ENCODE data around the gene VAV3. TPM values are rescaled to one million over a fixed set of nuclear protein-coding genes. Genes with fewer than 3 reads are reported as not detected.

Gene VAV3
- total RNA-seq, 1 donor from 2014 or later: 4.5 TPM

DNA sequence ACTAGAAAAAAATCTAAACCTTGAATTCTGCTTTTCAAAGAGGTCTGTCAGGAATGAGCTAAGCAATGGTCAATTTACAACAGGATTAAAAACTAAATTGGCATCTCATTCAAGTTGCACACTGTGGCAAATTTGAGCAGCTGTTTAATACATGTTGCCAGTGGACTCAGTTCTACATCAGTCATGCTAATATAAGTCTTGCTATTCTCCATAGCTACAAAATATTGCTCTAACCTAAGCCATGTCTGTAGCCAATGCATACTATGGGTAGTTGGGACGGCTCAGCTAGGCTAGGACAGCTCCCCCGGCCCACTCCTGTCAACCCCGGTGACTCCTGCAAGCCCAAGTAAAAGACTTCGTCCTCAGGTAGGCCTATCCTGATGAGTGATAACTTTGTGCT lies 10.9 kb upstream of the VAV3 start:
- no peak for FAIRE-seq
- DNase-seq (ENCODE audit: low spot score in 2 of 2): no peak

DNA sequence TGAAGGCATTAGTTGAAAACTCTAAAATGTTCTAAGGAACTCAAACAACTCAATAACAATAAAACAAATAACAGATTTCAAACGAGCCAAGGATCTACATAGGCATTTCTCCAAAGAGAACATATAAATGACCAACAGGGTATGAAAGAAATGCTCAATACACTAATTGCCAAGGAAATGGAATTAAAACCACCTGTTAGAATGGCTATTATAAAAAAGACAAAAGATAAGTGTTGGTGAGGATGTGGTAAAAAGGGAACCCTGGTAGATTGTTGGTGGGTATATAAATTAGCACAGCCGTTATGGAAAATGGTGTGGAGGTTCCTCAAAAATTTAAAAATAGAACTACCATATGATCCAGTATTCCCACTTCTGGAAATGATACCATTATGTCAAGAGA lies 9.1 kb upstream of the VAV3 start:
- DNase-seq (ENCODE audit: low spot score in 2 of 2): no peak
- FAIRE-seq: no peak

DNA sequence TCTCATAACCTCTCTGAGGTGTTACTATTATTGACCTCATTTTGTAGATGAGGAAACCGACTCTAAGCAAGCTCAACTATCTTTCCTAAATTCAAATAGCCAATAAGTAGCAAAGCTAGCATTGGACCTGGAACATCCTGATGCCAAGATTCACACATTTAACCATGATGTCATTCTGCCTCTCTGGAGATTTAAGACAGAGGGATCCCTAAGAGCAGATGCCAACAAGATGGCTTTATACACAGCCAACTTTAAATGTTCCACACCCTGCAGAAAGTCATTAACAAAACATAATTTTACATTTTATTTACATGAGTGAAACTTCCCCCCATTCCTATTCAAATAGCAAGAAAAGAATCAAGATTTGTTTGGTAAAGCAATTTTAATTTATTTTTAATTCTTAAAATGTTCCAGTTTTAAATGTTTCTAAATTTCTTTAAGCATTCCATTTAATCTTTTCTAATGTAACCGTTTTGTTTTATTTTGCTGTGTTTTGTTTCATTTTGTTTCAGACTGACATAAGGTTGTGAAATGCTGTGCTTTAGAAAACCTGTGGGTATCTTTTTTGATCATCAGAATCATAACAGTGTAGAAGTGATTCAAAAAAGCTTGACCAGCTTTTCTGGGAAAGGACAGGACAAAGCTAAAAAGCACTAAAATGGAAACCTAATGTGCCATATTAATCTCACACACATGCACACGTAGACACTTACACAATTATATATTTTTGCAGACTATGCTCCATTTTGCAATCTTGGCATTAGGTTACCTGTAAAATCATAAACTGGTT lies 7.6 kb upstream of the VAV3 start:
- FAIRE-seq: no peak
- DNase-seq (ENCODE audit: low spot score in 2 of 2): no peak

DNA sequence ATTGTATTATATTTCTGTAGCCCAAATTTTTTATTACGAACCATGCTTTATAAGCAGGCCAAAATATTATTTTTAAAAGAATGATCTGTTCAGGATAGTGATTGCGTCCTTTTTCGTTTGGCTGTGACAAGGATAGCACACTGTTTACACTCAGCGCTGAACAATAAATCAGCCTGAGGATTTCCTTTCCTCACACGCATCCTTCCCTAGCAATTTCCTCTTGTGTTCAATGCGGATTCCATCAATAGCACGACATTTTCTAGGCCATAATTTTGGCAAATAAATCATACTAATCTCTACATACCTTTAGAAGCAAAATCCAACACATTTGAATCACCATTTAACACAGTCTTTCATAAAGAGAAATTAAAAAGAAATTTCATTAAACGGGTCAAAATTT lies 1.6 kb upstream of the VAV3 start:
- FAIRE-seq (no peak), DNase-seq (ENCODE audit: low spot score in 2 of 2) (no peak)

DNA sequence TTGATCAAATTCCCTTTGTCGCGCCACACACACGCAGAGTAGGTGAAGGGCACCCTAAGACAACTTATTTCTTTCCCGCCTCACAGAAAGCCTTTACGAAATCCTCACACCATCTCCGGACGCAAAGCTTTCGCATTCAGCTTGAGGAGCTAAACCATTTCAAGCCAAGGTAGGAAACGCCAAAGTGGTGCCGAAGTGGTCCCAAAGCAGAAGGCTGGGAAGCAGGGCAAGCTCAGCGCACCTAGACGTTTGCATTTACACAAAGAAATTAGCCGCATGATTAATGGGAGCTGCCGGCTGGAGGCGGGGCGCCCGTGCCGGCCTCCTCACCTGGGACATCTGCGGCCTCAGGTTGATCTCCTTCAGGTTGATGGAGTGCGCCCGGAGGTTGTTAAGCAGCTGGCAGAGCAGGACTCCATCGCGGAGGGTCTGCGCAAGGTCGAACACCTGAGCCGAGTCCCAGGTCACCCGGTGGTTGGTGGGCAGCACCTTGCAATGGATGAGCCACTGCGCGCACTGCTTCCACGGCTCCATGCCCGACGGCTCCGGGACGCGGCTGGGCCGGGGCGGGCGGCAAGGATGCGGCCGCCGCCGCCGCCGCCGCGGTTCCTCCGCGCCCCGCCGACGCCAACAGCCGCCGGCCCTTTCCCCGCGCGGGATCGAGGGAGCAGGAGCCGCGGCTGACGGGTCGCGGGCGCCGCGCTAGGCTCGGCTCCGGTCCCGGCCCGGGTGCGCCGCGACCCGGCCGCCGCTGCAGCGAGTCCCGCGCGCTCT lies 457 bp downstream of the VAV3 start:
- DNase-seq (ENCODE audit: low spot score in 2 of 2) (peak; percentile 16 to 22), FAIRE-seq (no peak)

DNA sequence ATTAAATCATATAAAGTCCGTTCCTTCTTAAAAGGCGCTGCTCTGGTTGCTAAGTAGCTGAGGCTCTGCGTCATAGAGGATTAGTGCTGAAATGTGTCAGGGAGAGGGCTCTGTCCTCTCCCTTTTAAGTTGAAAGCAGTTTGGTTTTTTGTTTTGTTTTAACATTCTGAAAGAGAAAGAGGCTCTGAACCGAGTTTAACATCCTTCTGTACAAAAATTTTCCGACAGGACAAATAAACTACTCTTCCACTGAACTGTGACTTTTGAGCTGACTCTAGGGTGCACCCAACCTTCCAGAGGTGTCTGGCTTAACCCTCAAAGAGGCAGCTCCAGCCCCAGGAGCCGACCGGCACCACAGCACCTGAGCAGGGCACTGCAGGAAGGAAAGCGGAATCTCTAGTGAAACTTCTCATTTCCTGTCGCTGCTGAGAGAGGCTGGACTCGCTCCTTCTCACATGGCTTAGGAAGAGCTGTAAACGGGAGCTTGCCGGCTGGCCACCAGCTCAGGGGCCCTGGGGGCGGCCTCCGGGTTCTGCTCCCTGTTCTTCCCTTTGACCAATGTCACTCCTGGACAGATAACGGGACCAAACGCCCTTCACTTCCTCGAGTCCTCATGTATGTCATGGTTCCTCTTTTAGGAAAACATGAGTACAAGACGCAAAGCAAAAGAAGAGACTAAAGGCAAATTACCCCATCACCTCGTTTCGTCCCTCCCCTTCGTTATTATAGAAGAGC lies 1.2 kb downstream of the VAV3 start:
- DNase-seq (ENCODE audit: low spot score in 2 of 2) (peak in 1 of 2 donors; percentile 10), FAIRE-seq (no peak)

DNA sequence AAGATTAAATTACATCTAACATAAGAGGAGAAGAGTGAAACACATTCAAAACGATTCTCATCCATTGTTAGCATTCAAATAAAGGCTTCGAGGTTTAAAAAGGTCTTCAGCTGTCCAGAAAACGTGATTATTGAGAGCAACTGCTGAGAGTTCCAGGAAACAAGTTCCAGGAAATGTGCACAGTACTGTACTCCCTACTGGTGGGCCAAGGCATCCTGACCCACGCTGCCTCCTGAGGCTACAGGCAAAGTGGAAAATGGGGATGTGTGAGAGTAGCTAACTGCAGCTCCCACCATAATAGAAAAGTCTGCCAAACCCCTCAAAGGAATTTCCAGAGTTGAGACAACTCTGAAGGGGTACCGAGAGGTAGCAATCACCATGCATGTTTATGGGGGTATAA lies 2.0 kb downstream of the VAV3 start:
- no peak for FAIRE-seq
- no peak for DNase-seq (ENCODE audit: low spot score in 2 of 2)

DNA sequence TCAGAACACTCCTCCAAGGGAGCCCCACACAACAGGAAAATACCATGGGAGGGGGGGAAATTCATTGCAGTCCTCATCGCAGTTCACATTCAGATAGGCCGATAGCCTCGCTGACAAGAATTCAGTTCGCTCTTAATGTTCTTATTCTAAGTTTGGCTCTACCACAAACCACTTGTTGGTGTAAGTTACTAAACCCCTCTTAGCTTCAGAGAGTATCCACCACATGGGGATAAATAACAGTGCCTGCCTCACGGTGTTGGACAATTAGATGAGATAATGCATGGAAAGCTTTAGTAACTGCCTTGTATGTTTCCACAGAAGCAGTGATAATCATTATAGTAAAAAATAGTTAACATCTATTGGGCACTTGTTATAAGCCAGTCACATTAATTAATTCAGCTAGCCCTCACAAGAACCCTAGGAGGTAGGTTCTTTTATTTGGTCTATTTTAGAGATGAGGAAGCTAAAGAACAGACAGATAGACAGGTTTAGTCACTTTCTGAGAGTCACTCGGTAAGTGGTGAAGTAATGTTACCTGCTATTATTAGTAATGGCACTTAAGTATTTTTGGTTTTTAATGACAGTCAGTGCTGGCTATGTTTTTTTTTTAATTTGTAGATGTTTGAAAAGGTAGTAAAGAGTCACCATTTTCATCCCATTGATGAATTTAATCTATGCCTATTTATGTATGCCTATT lies 10.1 kb downstream of the VAV3 start:
- FAIRE-seq (no peak), DNase-seq (ENCODE audit: low spot score in 2 of 2) (no peak)

DNA sequence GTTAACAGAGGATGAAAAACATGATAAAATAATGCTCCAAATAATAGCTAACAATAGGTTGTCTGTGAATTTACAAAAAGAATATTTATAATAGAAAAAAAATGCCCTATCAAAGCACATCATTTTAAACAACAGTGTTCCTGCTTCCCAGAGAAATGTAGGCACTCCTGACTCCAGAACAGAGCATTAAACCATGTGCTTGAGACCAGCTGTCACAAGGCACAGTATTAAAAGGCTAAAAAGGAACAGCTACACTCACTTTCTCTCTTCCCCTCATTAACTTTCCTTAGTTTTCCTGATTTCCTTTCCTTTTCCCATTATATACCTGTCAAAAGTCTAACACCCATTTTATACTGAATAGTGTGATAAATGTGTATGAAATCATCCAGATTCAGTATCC lies 10.9 kb downstream of the VAV3 start:
- no peak for FAIRE-seq

DNA sequence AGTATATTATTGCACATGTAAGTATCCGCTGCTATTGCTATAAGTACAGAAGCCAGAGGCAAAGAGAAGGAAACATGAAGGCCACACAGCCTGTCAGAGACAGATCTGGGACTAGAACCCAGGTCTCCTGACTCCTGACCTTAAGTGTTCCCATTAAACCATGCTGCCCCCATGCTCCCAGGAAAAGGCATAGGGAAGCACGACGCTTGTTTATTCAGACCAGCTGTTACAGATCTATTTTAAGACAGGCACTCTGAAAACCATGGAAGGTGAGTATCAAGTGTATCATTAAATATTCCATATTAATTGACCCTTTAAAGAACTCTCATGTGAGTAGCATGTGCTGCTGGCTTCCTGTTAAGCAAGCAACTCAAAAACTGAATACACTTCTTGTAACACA lies 11.4 kb downstream of the VAV3 start:
- FAIRE-seq (no peak), DNase-seq (ENCODE audit: low spot score in 2 of 2) (no peak)

More for the DNA sequence above, 10.9 kb downstream of the VAV3 start:
- DNase-seq (ENCODE audit: low spot score in 2 of 2): no peak

DNA sequence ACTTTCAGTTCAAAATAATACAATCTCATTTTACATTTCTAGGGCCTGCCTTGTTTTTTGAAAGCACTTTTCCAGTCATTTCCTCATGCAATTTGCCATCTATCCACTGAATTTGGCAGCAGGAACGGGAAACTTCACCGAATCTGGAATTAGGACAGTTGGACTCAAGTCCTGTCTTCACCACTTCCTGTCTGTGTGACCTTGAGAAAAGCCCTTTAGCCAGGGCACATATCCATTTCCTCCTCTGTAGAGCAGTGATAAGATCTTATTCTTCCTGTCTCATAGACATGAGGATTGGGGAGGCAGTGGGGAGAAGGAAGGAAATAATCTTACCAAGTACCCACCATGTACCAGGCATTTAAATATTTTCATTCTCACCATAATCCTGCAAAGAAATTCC lies 12.0 kb downstream of the VAV3 start:
- no peak for FAIRE-seq

DNA sequence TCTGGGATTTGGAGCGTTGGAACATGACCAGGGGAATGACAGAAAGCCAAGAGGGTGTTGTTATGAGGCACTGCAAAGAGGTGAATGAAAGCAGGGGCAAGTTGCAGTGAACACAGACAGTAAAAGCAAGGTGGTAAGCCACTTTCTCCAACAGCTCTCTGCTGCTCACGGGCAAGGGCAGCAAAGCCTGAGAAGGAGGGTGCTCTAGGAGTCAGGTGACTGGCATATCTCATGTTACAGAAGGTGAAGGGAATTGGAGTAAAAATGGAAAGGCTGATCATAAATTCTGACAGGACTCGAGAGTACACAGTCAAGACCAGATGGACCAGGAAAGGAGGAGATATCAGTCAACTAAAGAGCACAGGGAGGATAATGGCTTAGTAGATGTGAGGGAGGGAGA lies 14.5 kb downstream of the VAV3 start:
- FAIRE-seq (no peak), DNase-seq (ENCODE audit: low spot score in 2 of 2) (no peak)

More for the DNA sequence above, 12.0 kb downstream of the VAV3 start:
- DNase-seq (ENCODE audit: low spot score in 2 of 2): no peak

DNA sequence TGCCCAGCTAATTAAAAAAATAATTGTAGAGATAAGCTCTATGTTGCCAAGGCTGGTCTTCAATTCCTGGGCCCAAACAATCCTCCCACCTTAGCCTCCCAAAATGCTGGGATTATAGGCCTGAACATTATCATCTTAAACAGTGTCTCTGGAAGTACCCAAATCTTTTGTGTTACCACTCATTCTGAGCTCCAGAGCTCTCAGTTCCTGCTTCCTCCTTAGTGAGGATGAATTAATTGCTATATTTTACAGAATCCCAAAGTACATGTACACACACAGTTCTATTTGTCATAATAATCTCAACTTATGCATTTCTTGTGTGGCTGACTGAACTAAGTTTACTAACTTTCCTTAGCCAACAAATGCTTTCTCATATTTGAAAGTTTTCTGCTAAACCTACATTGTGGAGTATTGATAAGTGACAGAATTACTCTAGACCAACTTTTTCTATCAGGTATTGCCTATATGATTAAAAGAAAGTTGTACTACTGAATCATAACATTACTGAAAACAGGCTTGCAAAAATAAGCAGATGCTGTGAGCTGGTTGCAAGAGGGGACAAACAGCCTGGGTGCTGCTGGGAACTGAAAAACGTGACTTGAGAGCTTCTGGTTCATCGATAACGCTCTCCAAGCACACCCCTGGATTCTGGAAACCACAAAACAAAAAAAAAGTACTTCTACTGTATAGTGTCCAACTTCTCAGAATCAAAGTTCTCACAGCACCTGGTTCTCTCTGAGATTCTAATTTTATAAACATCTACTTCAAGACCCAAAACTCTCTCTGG lies 15.3 kb downstream of the VAV3 start:
- FAIRE-seq: no peak
- DNase-seq (ENCODE audit: low spot score in 2 of 2): no peak

DNA sequence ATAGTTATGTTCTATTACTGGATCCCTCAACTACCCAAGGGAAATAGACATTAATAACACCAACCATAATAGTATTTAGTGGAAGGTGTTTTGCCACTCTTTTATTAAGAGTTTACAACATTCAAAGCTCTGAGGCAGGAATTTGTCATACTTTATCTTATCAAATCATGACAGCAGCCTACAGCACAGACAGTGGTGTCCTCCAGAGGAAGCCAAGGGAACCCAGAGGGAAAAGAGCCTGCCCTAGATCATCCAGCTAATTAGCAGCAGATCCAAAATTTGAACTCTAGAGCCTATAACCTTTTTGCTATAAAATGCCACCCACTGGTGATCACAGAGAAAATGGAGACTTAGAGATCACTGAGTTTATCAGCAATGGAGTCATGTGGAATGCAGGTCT lies 18.2 kb downstream of the VAV3 start:
- DNase-seq (ENCODE audit: low spot score in 2 of 2): no peak
- no peak for FAIRE-seq

DNA sequence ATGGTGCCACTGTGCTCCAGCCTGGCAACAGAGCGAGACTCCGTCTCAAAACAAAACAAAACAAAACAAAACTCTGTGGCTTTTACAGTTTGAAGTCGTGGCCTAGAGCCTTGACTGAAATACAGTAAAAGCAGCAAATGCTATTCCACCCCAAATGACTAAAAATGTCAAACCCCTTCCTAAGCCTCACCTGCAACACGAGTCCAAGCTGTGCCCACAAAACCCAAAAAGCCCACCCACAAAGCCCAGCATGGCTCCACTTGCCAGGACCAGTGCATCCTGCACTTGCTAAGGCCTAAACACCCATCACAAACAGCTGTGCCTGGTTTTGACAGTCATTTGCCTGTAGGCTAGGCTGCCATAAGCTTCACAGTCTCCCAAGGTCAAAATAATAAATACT lies 21.3 kb downstream of the VAV3 start:
- DNase-seq (ENCODE audit: low spot score in 2 of 2) (no peak), FAIRE-seq (no peak)

DNA sequence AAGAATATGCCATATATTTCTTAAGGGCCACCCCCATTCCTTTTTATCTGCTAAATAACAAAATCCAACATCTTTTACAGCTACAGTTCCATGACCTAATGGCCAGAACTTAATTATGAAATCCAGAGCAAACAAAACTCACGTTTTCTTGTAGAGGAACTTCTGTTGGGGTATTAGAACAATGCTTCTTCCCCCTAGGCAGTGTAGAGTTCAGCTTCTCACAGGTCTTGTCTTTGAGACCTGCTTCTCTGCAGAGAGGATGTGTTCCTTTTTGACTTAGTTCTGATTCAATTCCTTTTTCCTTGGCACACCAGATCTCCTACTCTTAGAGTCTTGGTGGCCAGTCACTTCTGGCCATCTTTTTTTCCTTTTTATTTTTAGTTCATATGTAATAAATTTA lies 22.2 kb downstream of the VAV3 start:
- DNase-seq (ENCODE audit: low spot score in 2 of 2): no peak
- FAIRE-seq: no peak

DNA sequence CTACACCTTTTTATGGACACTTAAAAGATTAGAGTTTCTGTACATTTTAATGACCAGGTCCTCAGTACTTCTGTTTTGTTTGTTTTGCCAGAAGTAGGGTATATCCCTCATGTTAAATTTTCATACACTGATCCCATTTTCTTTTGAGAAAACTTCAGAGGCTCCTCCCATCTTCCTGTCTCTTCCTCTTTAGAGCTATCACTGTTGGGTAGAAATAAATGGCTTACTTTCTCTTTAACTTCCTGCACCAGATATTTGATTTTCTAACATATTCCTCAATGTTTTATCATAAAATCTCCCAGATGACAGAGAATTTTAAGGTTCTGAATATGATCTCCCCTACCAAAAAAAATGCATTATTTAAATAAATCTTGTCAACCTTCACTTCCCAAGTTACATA lies 23.4 kb downstream of the VAV3 start:
- no peak for FAIRE-seq
- DNase-seq (ENCODE audit: low spot score in 2 of 2): no peak

DNA sequence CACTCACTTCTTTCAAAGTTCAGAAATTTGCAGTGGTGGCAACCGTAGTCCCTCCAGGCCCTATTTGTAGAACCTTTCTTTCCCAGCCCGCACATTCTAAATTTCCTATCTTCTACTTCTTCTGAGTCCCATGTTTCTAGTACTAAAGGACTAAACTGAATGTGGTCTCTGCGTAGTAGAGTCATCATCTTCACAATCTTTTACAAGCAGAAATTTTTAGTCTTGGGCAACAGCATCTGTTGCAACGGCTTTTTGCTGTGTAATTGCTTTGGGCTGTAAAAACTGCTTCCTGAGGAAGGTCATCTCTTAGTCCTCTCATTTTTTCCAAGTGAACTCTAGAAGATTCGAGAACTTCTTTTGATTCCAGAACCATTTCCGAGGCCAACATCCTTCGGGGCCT lies 23.9 kb downstream of the VAV3 start:
- FAIRE-seq: no peak
- no peak for DNase-seq (ENCODE audit: low spot score in 2 of 2)

DNA sequence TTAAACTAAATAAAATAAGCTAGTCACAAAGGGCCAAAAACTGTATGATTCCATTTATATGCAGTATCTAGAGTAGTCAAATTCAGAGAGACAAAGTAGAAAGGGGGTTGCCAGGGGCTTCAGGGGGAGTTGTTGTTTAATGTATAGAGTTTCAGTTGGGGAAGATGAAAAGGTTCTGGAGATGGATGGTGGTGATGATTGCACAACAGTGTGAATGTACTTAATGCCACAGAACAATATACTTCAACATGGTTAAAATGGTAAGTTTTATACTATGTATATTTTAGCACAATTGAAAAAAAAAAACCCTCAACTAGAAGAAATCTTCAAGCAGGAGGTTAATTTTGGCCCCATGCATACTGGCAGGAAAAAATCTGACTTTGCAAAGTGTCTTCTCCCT lies 24.3 kb downstream of the VAV3 start:
- FAIRE-seq: no peak
- DNase-seq (ENCODE audit: low spot score in 2 of 2): no peak

DNA sequence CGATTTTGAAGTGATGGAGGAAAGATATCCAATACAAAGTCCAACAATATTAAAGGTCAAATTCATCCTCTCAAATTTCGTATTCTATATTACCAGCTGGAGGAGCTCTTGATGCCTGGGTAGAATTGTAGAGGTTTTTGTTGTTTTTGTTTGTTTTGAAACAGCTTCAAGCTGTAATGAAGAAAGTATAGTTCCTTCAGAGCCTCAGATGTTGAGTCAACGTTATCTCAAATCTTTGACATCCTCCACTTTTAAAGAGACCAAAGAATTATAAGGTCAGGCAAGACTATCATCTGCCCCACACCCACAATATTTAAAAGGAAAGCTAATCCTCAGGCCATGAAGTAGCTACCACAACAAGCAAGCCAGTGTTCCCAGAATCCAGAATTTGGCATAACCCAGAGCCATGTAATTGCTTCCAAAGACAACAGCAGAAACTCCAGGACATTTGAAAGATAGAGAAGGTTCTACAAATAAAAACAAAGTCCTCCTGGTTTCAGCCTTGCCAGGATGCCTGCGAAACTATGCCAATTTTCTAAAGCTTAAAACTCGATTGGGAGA lies 24.9 kb downstream of the VAV3 start:
- DNase-seq (ENCODE audit: low spot score in 2 of 2) (no peak), FAIRE-seq (no peak)

Measured in frontal cortex (tissue), 4 donors.